GM21723 (cell line): ENCODE measurements around the gene CDK5.
A peak's percentile ranks its signal among the peaks of the same experiment; 100 is the strongest.
"Not testable (repeated sequence)": the region's sequence is repeated elsewhere in the genome, so short reads cannot be mapped to it uniquely, and the experiment has no call there.

Source experiments
- ATAC-seq: cut with Tn5 transposase; IDR thresholded peaks from one replicate; pipeline ENCODE4 v1.9.1; 2021; ENCODE audit warnings: mild to moderate bottlenecking, moderate library complexity; ENCODE audit not compliant: unreplicated experiment

Gene CDK5

GRCh38 chr7:151035902-151036301, 21.8 kb downstream of the CDK5 start:
- ATAC-seq: no peak

DNA sequence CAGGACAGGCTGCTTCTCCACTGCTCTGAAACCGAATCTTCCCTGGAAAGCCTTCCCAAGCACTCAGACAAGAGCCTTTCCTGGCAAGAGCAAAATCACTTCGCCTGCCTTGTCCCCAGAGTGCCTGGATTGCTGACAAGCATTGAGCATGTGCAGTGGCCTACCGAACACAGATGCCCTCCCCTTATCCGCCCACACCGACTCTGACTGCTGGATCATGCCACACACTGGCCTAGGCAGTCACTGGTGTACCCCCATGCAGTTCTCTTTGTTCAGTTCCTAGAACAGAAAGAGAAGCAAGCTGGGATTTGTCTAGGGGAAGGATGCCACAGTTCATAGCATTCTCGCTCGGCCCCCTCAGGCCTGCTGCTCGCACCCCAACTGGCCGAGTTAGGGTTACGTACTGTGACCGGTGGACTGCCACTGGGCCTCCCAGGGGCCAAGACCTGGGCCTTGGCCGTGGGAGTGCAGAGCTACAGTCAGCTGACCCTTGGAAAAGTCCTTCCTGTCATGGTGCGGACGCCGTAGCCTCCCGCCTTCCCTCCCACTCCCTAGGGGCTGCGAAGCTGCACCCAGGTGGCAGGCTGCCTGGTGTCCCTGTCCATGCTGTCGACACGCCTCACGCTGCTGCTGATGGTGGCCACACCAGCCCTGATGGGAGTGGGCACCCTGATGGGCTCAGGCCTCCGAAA, 22.5 kb downstream of the CDK5 start:
- ATAC-seq: no peak

GRCh38 chr7:151034312-151035025, 23.2 kb downstream of the CDK5 start:
- no peak for ATAC-seq

- ATAC-seq: no peak
Observed at GRCh38 chr7:151033864-151034249, 23.8 kb downstream of the CDK5 start.

DNA sequence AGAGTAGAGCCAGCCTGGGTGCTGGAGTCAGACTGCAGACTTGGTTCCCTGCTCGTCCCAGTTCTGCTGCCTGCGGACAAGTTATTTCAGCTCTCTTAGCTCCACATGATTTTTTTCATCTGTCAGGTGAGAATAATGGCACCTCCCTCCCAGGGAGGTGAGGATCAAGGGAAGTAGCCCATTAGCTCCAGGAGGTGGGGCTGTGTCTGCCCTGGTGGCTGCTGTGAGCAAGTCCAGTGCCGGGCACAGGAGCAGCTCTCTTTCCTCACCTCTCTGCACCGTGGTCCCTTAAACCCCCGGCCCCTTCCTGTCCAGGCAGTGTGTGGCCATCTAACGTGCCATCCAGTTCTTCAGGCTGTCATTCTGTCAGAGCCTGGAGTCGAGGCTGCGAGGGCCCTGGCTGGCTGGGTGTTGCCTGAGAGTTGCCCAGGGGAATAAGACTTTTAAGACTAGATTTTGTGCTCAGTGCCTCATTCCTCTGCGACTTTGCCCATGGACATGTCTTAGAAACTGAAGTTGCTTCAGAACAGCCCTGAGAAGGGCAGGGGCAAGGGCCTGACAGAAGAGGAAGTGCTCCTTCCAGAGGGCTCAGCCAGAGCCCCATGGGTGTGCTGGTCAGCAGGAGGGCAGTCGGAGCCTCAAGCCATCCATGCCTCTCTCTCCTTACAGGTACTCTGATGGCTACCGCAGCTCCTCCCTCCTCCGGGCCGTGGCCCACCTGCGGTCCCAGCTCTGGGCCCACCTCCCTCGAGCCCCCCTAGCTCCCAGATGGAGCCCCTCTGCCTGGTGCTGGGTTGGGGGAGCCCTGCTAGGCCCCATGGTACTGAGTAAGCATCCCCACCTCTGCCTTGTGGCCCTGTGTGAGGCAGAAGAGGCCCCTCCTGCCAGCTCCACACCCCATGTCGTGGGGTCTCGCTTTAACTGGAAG, 24.5 kb downstream of the CDK5 start:
- ATAC-seq: no peak

DNA sequence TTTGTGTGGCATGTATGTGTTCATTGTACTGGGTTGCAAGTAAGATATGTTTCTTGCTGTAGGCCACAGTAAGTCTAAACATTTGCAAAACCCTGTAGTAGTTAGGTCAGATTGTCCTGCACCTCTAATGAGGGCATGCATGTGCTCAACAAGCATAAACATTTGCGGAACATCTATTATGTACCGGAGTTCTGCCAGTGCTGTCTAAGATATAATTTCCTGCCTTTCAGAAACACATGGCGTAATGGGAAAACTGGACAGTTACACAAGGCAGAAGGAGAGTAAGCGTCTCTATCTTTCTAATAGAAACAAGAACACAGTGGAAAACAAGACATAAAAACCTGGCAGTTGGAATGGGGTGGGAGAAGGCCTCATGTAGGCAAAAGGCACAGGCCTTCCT, 26.7 kb downstream of the CDK5 start:
- ATAC-seq: no peak

GRCh38 chr7:151028948-151029501, 28.7 kb downstream of the CDK5 start:
- no peak for ATAC-seq

- ATAC-seq: peak; percentile 96
Observed at GRCh38 chr7:151028131-151028947, 29.4 kb downstream of the CDK5 start, which contains the start of gene ABCB8. Gene ABCB8, plus strand, starts transcription at chr7:151028450. Its CDS starts 66 bp downstream, at chr7:151028516.

- peak; percentile 6 for ATAC-seq
Observed at GRCh38 chr7:151027728-151028130, 30.0 kb downstream of the CDK5 start.

DNA sequence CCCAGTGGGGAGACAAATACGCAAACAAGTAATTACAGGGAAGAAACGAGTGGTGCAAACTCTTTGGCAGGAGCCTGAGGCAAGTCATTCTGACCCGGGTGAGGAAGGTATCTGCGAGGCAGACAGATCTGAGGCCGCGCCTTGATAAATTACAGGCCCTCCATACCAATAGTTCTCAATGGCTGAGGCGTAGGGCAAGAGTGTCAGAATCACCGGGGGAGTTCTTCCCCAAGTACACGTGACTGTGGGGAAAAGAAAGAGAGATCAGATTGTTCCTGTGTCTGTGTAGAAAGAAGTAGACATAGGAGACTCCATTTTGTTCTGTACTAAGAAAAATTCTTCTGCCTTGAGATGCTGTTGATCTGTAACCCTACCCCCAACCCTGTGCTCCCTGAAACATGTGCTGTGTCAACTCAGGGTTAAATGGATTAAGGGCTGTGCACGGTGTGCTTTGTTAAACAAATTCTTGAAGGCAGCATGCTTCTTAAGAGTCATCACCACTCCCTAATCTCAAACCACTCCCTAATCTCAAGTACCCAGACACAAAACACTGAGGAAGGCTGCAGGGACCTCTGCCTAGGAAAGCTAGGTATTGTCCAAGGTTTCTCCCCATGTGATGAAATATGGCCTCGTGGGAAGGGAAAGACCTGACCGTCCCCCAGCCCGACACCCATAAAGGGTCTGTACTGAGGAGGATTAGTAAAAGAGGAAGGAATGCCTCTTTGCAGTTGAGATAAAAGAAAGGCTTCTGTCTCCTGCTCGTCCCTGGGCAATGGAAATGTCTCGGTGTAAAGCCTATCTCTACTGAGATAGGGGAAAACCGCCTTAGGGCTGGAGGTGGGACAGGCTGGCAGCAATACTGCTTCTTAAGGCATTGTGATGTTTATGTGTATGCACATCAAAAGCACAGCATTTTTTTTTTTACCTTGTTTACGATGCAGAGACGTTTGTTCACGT, 30.6 kb downstream of the CDK5 start:
- not testable (repeated sequence) for ATAC-seq

- no peak for ATAC-seq
Observed at GRCh38 chr7:151025924-151026671, 31.6 kb downstream of the CDK5 start.

- ATAC-seq: no peak
Observed at GRCh38 chr7:151024435-151025056, 33.2 kb downstream of the CDK5 start, which contains the start of gene ATG9B. Gene ATG9B, minus strand, starts transcription at chr7:151024494. Its CDS starts 71 bp downstream, at chr7:151024423.

DNA sequence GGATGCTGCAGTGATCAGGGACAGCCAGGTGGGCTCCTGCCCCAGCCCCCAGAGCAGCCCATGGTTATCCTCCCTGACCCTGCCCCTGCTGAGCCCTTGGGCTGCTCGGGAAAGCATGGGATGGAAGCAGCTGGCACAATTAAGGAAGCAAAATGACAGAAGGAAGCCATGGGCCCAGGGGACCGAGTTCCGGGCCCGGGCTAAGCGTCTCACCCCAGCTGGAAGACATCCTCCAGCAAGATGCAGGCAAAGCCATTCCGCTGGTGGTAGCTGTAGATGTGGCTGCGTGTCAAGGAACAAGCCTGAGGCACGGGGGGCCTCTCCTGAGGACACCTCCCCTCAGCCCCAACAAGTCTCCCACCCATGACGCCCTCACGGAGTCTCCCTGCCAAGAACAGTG, 34.5 kb downstream of the CDK5 start:
- ATAC-seq: no peak

- ATAC-seq: no peak
Observed at GRCh38 chr7:151020231-151020630, 37.5 kb downstream of the CDK5 start.

- no peak for ATAC-seq
Observed at GRCh38 chr7:151019130-151019447, 38.6 kb downstream of the CDK5 start.

DNA sequence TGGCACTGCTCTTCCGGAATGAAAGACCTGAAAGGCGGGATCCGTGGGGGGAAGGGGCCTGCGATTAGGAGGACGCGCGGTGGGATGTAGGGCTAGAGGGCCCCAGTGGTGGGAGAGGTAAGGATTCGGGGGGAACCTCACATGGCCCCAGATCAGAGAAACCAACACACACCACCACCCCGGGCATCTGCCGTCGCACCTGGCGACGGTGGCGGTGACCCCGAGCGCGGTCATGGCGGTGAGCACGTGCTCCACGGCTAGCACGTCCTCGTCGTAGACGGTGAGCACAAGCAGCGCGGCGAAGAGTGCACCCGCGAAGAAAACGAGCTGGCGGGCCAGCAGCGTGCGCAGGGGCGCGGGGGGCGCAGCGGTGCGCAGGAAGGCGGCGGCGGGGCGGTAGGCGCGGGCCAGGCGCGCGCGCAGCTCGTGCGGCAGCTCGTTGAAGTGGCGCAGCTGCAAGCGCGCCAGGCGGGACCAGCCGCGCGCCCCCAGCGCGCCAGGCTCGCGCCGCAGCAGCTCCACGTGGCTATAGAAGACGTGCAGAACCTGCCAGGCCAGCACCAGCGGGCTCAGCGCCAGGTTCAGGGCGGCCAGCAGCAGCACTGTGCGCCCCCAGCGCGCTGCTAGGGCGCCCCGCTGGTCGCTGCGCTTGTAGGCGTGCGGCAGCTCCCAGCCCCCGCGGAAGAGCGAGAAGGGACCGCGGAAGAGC, 39.1 kb downstream of the CDK5 start:
- ATAC-seq: no peak

DNA sequence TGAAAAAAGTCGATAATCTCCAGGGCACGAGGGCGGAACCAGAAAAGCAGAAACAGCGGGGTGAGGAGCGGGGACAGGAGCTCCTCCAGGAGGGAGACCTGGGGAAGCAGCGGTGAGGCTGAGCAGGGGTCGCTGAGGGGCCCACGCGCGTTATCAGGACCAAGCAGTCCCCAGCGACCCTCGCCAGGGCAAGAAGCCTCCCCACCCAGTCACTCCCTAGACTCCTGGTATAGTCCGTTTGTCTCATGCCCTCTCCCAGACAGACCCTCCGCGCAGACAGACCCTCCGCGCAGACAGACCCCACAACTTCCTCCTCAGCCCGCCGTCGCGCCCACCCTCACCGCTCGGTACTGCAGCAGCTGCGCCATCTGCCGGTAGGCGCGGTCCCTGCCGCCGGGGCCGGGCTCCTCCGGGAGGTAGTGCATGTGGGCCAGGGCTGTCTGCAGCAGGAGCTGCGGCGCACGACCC, 39.7 kb downstream of the CDK5 start:
- ATAC-seq: peak; percentile 71
